ENCODE measurements around the gene SEMA3G.

The SEMA3G gene

DNA sequence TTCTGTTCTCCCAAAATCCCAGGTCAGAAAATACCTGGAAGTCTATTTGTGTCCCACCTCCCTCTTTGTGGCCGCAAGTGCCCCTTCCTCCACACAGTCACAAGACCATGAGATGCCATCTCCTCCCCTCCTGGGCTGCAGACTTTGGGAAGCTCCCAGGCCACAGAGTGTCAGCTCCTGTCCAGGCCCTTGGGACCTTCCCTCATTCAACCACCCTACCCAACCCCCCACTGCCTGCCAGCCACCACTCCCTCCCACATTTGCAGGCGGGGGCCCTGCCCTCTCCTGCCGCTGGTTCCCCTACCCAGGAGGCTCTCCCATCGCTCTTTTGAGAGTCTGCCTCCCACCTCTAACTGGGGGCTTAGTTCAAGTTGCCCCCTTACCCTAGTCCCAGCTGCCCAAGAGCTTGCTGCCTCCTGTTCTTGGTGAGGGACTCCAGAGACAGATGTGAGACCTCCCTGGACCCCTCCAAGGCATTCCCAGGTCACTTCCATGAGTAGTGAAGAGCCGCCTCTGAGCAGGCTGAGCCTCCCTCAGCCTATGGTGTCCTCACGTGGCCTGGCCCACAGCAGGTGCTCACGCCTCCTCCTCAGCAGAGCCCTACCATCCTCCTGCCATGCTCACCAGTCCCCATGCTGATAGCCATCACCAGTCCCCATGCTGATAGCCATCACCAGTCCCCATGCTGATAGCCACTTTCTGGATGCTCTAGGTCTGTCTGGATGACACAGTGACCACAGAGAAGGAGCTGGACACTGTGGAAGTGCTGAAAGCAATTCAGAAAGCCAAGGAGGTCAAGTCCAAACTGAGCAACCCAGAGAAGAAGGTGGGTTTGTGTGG, 34.4 kb upstream of the SEMA3G start:
- no peak for DNase-seq

DNA sequence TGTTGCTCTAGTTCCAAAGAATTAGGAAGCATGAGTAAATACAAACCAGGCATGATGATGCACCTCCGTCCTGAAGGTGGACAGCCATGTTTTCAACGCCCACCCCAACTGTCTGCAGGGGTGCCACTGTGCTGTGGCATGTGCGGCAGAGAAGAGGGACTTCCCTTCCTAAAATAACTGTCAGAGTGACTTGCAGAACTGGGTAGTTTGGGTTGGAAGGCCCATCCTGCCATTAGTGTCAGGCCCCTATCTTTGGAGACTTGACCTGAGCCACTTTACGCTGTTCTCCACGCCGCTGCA, 32.8 kb upstream of the SEMA3G start:
- no peak for DNase-seq

DNA sequence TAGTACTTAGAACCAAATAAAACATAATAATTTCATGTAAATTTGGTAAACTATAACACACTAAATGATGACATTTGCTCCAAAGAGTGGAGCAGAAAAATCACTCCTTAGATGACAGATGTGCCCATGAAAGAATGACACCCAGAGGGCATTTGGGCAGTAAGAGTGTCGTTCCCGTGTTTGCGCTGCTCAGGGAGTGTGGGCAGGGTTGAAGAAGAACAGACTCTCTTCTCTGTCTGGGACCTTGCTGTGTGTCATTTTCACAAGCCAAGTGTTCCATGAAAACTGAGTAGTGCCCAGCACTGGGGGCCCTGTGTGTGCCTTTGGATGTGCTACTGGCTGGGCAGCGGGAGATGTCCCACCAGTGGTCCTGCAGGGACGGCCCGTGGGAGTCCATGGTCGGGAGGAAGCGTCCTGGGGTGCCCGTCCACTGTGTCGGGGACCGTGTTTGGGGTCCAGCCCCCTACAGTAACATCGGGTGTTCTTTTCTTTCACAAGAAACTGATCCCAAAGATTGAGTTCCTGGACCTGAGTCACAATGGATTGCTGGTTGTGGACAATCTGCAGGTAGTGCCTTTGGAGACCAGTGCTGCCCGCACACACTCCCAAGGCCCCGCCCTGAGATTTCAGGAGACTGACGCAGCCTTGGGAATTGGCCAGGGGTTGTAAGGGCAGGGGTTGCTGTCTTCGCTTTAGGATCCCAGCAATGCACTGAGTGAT, 32.3 kb upstream of the SEMA3G start:
- DNase-seq = no peak

DNA sequence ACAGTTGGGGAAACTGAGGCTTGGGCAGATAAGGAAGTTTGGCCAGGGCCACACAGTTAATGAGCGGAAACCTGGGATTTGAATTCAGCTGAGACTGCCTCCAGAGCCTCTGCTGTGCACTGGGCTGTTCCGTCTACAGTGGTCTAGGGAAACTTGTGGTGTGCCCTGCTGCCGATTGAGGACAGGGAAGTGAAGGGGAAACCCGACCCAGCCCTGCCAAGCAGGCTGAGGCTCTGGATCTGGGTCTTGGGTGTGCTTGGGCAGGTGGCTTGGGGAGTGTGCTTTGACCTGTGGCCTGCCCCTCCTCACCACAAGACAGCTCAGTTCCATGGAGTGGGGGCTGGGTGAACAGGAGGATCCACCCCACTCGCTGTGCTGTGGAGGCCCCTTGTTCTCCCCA, 28.1 kb upstream of the SEMA3G start:
- DNase-seq = no peak

DNA sequence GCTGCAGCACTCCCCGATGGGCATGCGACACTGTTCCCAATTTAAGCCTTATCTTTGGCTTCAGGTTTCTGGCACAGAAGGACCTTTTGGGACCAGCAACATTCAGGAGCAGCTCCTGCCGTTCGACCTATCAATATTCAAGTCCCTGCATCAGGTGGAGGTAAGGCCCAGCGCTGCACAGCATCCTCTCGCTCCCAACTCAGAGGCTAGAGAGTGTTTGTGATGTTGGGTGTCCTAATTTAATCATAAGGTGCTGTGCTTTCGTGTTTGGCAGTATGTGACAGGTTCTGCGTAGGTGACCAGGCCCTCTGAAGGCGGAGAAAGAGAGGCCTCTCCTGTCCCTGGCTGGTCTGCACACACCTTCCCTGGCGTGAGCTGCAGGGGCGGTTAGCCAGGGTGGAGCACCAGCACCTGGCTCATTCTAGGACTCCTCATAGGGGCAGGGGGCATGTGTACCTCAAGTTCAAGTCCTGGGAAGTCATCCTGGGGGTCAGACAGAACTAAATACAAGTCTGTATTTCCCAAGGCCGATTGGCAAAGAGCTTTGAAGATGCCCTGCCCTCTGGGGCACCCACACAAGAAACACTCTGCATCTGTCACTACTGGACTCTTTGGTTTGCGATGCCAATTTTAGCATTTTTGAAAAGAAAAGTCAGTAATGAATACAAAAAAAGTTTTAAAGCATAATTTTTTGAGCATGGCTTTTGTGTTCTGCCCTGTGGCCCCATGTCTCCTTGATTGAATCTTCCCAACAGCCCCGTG, 27.5 kb upstream of the SEMA3G start:
- DNase-seq = no peak

DNA sequence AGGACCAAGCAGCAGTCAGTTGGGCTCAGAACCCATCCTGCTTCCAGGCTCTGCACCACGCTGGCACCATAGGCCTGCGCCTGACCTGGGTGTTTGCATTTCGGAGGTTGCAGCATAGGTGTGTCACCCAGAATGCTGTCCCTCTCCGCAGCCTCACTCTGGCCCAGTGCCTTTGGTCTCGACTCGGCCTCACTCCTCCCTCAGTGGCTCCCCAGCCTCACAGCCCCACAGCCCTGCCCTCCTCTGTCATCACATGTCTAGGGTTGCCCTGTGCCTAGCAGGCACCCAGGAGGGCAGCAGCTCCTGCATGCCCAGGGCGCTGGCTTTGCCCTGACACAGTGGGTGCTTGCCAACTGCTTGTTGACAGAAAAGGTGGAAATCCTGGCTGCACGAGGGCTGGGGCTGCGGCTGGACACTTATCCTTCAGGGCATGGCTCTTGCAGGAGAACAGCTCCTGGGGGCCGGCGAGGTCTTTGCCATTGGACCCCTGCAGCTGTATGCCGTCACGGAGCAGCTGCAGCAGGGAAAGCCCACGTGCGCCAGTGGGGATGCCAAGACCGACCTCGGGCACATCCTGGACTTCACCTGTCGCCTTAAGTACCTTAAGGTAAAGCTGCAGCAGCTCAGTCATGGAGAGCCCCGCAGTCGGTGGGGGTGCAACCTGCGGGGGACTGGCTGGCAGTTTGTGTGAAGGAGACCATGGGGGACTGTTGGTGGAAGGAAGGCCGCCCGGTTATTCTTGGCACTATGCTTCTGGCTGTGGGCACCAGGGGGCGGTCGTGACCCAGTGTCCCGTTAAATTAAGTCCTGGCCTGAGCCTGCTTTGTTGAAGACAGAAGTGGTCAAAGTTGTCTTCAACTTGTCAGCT, 26.7 kb upstream of the SEMA3G start:
- DNase-seq = no peak

DNA sequence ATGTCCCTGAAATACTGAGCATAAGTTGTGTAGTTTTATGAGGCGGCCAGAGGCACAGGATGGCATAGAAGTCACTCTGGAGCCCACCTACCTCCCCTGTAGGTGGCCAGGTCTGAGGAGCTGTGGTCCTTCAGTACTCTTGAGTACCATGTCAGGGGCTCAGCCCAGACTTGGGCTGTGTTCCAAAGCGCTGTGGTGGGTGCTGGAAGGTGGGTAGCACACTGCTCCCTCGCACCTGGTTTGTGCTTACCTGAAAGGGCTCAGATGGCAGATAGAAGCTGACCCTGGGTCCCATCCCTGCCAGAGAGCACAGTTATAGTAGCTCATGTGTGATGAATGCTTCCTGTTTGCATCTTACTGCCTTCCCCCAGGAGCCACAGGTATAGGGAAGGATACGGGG, 26.0 kb upstream of the SEMA3G start:
- DNase-seq = no peak

DNA sequence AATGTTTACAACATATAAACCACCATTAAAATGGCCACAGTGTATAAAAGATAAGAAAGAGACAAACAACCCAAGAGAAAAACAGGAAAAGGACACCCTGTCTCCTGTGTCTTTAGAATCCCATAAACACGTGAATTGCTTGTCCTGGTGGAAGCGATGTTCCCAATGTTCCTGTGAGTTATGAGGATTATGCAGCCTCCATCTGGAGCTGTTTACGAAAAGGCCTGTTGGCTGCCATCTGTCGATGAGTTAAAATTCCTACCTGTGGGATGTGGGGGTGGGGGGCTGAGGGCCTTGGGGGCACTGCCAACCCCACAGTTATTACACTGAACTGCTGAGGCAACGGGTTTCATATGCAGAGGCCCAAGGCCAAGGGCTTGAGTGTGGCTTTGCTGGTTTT, 24.1 kb upstream of the SEMA3G start:
- no peak for DNase-seq

DNA sequence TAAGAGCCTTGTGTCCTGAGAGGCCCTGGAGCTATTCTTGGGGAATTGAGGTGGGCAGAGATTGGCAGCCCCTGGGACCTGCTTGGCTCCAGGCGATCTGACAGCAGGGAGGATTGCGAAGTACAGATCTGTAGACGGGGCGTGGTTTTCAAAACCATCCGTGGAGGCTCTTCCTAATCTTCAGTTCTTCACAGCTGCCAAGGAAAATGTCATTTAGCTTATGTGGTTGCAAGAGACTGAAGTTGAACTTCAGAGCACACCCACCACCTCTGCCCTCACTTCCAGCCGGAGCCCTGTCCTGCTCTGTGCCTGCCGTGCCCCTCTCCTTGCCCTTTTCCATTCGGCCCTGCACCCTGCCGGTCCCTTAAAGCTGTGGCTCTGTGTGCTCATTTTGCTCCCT, 23.4 kb upstream of the SEMA3G start:
- DNase-seq = no peak

DNA sequence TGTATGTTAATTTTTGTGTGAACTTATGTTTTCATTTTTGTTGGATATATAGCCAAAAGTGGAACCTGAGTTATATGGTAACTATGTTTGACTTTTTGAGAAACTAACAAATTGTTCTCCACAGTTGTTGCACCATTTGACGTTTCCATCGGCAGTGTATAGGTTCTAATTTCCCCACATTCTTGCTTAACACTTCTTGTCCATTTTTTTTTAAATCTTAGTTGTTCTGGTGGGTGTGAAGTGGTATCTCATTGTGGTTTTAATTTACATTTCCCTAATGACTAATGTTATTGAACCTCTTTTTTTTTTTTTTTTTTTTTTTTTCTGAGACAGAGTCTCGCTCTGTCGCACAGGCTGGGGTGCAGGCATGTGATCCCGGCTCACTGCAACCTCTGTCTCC, 18.5 kb upstream of the SEMA3G start:
- DNase-seq = no peak

DNA sequence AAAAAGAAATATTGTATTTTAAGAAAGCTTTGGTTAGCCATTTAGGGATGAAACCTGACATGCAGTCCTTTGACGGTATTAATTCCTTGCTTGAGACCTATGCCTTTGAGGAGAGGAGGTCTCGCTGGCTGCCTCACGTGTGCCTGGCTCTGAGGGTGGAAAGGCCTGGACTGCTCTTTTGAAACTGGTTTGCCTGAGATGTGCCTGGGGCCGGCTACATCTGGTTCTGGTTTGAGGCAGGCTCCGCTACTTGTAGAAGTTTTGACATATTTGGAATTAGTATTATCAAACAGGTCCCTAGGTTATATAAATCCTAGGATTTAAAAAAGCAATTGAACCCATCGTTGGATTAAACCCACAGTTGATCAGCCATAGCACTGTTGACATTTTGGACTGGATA, 17.0 kb upstream of the SEMA3G start:
- DNase-seq = no peak

DNA sequence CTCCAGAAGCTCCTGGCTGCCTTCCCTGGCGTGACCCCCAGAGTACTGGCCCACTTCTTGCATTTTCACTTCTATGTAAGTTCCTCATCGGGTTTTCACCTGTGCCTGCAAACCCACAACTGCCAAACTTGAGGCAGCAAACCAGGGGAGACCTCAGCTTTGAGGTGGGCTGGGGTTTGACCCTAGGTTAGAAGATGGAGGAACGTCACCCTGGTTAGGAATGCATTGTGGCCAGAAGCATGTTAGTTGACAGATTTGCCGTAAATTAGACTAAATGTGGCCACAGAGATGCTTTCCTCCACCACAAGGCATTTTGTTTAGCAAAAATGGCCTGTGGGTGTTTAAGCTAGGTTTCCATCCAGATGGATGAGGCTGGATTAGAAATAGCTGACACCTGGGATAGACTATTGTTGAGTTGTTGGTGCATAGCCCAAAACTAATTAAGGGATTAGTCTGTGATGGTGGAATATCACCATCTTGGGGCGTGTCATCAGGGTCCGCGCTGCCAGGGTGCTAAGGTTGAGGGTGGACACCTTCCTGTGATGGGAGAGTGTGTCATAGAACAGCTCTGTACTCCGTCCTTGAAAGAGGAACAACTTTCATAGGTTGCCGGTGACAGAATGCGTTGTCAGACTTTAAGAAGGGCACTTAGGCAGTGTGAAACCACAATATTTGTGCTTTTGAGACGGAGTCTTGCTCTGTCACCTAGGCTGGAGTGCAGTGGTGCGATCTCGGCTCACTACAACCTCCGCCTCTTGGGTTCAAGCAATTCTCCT, 14.1 kb upstream of the SEMA3G start:
- DNase-seq = no peak

DNA sequence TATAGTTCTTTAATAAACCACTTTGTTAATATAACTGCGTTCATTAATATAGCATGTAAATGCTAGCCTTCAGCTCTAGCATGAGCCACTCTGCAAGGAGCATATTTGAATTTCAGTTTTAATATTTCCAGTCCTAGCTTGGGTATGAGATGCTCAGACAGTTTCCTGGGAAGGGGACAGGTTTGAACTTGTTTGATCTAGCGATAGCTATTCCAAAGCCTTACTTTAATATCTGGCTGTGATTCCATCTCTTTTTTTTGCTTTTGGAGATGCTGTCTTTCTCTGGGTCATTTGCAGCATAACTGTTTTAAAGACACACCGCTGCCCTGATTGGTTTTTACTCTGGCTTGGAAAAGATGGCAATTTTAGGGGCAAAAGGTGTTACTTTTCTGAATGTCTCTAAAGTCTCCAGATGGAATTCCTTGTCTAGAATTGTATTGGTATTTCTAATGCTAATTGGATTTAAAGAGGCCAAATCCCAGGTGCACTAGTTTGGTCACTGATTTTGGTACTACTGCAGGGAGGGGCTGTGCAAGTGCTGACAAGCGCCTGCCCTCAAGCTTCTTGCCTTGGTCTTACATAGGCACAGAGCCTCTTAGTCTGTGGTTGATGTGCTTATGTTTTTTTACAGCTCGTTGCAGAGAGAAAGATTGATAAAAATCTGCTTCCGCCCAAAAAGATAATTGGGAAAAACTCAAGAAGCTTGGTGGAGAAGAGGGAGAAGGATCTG, 13.3 kb upstream of the SEMA3G start:
- DNase-seq = no peak

DNA sequence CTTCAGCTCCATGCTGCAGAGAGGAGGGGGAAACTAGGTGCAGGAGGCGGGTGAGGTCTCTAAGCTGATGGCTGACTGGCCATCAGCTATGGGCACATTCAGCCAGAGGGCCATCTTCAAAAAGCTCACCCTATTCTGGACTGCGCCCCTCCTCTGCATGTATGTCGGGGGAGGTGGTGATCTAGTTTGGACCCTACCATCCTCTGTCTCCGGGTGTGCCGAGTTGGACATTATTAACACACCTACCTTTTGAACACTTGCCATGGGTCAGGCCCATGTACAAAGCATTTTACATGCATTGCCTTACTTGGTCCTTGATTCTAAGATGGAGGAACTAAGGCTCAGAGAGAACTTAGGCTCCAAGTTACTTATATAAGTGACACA, 11.9 kb upstream of the SEMA3G start:
- no peak for DNase-seq

DNA sequence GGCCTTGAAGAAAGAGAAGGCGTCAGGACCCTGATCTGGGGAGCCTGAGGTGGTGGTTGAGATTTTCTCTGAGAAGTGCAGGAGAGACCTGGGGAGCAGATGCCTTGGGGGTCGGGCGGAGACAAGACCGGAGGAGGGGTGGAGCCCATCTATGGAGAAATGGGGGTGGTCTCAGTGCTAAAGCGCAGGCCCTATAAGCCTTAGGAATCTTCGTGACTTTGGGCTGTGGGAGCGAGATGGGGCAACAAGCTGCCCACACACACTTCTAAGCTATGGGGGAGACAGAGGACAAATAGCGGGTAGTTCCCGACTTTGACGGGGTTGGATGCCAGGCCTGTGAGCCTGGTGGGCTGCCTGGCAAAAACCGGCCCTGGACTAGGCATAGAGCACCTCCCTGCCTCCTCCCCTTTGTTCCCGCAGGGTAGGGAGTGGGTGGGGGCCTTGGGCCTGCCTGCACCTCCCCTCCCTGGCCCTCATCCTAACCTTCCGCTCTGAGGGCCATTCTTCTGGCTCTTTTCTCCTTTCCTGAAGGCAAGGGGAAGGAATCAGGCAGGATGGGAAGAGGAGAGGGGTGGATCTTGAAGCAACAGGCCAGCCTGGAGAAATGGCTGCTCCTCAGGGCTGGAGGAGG, 11.4 kb upstream of the SEMA3G start:
- no peak for DNase-seq

DNA sequence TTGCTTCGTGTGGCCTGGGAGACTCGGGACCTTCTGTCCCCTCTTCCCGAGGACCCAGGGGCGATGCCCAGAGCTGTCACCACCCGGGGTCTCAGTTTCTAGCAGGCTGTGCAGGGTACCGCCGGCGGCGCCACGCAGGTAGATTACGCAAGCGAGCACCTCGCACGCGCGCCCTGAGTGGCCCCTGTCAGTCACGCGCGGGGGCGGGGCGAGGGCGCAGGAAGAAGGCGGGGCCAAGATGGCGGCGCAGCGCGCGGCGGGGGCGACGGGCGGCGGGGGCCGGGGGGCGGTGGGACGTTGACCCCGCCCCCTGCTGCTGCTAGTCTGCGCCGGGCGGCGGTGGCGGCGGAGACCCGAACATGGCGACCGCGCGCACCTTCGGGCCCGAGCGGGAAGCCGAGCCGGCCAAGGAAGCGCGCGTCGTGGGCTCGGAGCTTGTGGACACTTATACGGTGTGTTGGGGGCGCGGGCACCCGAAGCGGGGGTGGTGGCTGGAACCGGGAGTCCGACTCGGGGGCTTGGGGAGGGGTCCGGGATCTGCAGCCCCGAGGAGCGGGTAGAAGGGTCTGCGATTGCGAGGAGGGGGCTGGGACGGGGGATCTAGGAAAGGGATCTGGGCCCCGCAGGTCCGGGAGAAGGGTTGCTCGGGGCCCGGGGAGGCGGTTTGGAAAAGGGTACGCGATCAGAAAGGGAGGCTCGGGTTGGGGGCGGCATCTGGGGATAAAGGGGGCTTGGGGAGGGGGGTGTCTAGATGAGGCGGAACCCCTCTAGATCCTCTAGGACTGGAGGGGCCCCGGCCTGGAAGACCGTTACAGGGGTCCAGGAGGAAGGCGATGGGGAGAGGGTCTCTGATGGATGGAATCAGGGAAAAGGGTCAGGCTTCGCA, 10.6 kb upstream of the SEMA3G start, which contains the start of gene NISCH:
NISCH (plus strand) TSS at position 322 of the 886 bp plus-strand sequence; CDS start at position 360, 38 bp downstream.
- DNase-seq = peak; percentile 98

DNA sequence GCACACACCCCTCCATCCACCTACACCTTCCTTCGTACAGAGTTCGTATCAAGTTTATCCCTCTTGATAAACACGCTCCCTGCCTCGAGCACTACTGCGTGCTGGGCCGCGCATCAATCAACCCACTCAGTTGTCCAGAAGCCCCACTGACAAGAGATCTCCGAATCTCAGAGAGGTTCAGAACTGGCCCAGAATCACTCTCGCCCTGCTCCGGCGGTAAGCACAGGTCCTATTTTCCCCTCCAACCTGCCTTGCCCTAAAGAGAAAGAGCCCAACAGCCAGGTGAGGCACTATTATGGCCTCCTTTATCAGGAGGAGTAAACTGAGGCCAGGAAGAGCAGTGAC, 10.0 kb upstream of the SEMA3G start:
- DNase-seq = no peak

DNA sequence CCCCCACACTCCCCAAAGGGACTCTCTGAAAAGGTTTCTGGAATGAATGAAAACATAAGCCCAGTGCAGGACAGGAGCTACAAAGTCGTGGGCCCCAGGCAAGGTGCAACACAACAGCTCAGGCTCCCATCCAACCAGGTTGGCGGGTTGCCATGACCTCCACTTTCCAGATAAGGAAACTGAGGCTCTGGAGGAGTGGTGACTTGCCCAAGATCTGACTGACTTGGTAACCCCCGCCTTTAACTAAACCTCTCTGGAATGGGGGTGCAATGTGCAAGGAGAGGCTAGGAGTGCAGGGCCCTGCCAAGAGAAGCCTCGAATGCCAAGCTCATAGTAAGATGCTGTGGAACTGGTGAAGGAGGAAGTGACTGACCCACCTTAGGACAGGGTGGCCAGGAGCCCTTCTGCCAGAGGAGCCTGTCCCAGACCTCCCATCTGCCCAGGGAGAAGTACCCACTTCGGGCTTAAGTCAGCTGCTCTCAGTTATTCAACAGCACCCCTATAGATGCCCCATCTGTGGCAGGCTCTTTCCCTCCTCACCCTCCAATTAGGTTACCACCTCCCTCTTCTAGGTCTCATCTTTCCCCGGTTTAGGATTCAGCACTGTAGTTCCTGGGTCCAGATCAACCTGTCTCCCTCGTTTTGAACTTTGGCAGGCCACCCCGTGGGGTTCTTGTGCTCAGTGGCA, 9.5 kb upstream of the SEMA3G start:
- DNase-seq = no peak
